AG04450 (cell line): Measurements from ENCODE around the gene ZNF652. TPM values are rescaled to one million over a fixed set of nuclear protein-coding genes. Genes with fewer than 3 reads are reported as not detected.
A peak's percentile ranks its signal among the peaks of the same experiment; 100 is the strongest.
"Not testable (repeated sequence)": the region's sequence is repeated elsewhere in the genome, so short reads cannot be mapped to it uniquely, and the experiment has no call there.

Experiments used
- CTCF ChIA-PET: fragments of 300-600, 350-600 bp; formaldehyde crosslinking; extraction: SDS; loops from one replicate; lab custom pipeline; 2022; ENCODE audit warnings: antibody characterized with exemption, inconsistent platforms; lab: Charles Lee
- POLR2A ChIA-PET: fragments of 350-600 bp; formaldehyde crosslinking; extraction: SDS; loops from one replicate; lab custom pipeline; 2021; ENCODE audit warnings: antibody characterized with exemption, inconsistent platforms; lab: Yijun Ruan, JAX
- DNase-seq: peaks from one replicate; pipeline ENCODE4 v3.0.0-alpha.2; 2011; ENCODE audit warnings: low read depth, low spot score
- H3K27ac ChIP-seq: one replicate; pipeline ENCODE4 v1.5.1; 2012; ENCODE audit warnings: low read depth, low read length, control low read depth
- H3K27me3 ChIP-seq: one replicate; pipeline ENCODE4 v1.6.0; 2012; ENCODE audit warnings: low read length; ENCODE audit not compliant: control insufficient read depth, insufficient read depth
- H3K4me3 ChIP-seq: 2 replicates; pipeline ENCODE4 v1.5.1; 2011; ENCODE audit warnings: mild to moderate bottlenecking, low read depth, low read length, control low read depth
- H3K9me3 ChIP-seq: 2 replicates; pipeline ENCODE4 v1.5.1; 2012; ENCODE audit warnings: low read length; ENCODE audit not compliant: control insufficient read depth, insufficient read depth
- polyA plus RNA-seq: library from polyadenylated mRNA; depleted of rRNA; stranded (reverse); fragments of >200 nt; gene quantifications from 2 replicates; pipeline ENCODE4 v1.2.3, GENCODE V29; 2011
- TF ChIP-seq, protein P1 (sequence below): IDR thresholded peaks from 2 replicates; pipeline ENCODE4 v1.5.1; 2011; ENCODE audit warnings: low read depth, low read length, control low read depth, inconsistent platforms

The ZNF652 gene
- polyA plus RNA-seq, 1 experiment, result 9.0 TPM

DNA sequence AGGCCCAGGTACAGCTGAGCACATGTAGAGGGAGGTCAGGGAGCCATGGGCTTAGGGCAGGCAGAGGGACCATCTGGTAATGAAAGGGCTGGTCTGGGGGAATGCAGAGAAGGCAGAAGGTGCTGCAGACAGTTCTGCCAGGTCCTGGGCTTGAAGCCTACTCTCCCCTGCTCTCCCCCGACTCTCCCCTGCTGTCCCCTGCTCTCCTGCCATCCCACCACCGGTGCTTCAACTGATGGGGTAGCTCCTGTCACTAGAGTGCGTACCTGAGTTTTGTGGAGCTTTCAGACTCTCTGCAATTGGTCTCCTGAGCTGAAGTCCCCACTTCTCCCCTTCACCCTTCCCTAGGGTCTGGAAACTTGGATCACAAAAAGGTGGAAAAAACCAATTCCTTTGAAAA, 94.1 kb downstream of the ZNF652 start:
- H3K9me3 ChIP-seq, result no peaks in the 10 kb centered on the region
- CTCF ChIA-PET, result no interaction called here
- no peak for DNase-seq
- peaks cover 5% of the 10 kb centered on the region for H3K27me3 ChIP-seq
- no peak overlapping the region for H3K4me3 ChIP-seq
- POLR2A ChIA-PET, result no interaction called here
- TF ChIP-seq, protein P1, sequence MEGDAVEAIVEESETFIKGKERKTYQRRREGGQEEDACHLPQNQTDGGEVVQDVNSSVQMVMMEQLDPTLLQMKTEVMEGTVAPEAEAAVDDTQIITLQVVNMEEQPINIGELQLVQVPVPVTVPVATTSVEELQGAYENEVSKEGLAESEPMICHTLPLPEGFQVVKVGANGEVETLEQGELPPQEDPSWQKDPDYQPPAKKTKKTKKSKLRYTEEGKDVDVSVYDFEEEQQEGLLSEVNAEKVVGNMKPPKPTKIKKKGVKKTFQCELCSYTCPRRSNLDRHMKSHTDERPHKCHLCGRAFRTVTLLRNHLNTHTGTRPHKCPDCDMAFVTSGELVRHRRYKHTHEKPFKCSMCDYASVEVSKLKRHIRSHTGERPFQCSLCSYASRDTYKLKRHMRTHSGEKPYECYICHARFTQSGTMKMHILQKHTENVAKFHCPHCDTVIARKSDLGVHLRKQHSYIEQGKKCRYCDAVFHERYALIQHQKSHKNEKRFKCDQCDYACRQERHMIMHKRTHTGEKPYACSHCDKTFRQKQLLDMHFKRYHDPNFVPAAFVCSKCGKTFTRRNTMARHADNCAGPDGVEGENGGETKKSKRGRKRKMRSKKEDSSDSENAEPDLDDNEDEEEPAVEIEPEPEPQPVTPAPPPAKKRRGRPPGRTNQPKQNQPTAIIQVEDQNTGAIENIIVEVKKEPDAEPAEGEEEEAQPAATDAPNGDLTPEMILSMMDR, result no peak
- H3K27ac ChIP-seq, result no peak overlapping the region

DNA sequence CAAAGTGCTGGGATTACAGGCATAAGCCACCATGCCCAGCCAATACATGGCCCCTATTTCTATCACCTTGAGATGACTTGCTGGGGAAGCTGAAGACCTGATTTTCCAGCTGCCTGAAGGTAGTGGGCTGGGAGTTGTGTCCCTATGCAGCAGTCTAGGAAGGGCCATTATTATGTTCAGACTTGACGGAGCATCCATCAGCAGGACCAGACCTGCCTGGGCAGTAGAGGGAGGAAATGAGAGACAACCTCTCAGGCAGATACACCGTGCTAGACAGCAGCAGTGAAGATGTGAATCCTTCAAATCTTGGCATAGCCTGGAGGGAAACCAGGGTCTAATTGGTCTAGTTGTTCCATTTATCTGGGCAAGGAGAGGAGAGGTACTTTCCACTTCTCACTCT, 95.8 kb downstream of the ZNF652 start:
- TF ChIP-seq, protein P1, result no peak
- POLR2A ChIA-PET, result no interaction called here
- DNase-seq, result no peak

DNA sequence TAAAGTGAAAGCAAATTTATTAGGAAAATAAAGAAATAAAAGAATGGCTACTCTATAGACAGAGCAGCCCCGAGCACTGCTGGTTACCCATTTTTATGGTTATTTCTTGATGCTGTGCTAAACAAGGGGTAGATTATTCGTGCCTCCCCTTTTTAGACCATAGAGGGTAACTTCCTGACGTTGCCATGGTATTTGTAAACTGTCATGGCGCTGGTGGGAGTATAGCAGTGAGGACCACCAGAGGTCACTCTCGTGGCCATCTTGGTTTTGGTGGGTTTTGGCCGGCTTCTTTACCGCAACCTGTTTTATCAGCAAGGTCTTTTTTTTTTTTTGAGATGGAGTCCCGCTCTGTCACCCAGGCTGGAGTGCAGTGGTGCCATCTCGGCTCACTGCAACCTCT, 100.5 kb downstream of the ZNF652 start:
- H3K27ac ChIP-seq, DNase-seq, POLR2A ChIA-PET, H3K9me3 ChIP-seq, H3K4me3 ChIP-seq, H3K27me3 ChIP-seq: not testable (repeated sequence)
- CTCF ChIA-PET, result interaction anchor here (1.1 to 1.3 kb wide), 2 partner anchors 37 to 81 kb away, joined by 3 read pairs; no protein-coding TSS in a partner anchor

More for the DNA sequence above, 95.8 kb downstream of the ZNF652 start:
- CTCF ChIA-PET, result no interaction called here
- Histone ChIP-seq H3K4me3 (no peak overlapping the region), H3K27me3 (peaks cover 5% of the 10 kb centered on the region), H3K27ac (no peak overlapping the region), H3K9me3 (no peaks in the 10 kb centered on the region)

DNA sequence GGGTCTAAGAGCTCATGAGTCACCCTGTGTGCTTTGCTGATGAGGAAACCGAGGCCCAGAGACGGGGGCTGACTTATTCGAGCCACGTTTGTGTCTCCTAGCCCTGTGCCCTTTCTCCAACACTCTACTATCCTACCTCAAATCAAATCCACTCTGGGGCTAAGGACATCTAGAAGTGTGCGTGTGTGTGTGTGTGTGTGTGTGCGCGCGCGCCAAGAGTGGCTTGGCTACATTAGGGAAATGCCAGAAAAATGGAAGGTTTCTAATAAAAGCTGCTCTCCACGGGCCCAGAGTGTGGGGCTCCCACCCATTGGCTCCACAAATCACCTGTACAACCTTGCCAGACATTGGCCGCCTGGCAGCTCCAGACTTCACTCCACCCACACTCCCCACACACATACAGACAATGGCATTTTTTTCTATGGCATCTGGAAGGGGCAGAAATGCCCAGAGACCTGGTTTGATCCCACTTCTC, 101.2 kb downstream of the ZNF652 start:
- ChIA-PET POLR2A (interaction anchor here (0.7 kb wide), 1 partner anchor 38 kb away, joined by 4 read pairs; no protein-coding TSS in a partner anchor), CTCF (interaction anchor here (1.3 to 1.4 kb wide), 2 partner anchors 30 to 37 kb away, joined by 3 to 5 read pairs; no protein-coding TSS in a partner anchor)
- peak; percentile 33 for DNase-seq
- Histone ChIP-seq H3K9me3 (no peaks in the 10 kb centered on the region), H3K27ac (no peak overlapping the region), H3K27me3 (peaks cover 3% of the 10 kb centered on the region), H3K4me3 (peak overlapping the region; percentile 54)
- TF ChIP-seq, protein P1, result no peak

DNA sequence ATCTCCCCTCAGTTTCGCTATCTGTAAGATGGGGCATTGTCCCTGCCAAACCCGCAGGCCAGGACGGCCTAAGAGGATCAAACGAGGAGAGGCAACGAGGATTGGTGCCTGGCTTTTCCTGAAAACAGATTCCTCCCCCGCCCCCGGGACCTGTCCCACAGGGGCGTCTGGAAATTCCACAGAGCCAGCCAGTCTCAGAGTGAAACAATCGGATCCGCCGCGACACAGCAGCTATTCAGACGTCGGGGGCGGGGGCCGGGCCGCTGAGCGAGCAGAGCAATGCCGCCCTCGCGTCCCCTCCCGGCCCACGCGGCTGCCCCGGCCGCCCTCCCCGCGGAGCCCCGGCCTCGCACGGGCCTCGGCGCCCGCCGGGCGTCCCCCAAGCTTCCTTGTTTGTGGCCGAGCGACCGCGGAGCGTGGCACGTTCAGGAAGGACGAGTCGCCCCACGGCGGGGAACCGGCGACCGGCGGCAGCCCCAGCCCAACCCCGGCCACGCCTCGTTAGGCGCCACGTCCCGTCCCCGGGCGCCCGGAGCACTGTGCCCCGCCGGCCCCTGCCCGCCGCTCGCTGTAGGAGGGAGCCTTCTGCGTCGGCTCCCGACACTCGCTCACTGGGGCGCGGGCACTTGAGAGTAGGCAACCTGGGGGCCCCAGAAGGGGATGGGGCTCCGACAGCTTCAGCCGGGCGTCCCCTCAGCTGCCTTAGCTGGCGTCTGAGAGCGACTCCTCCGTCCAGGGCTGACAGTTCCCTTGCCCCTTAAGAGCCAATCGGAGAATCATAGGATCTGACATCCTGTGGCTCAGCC, 101.8 kb downstream of the ZNF652 start:
- TF ChIP-seq, protein P1, result no peak
- ChIA-PET POLR2A (interaction anchor here (0.7 to 1.1 kb wide), 2 partner anchors 38 to 68 kb away, joined by 4 read pairs; no protein-coding TSS in a partner anchor), CTCF (interaction anchor here (1.3 to 1.4 kb wide), 2 partner anchors 31 to 36 kb away, joined by 3 to 5 read pairs; no protein-coding TSS in a partner anchor)
- Histone ChIP-seq H3K4me3 (peak overlapping the region; percentile 54), H3K9me3 (no peaks in the 10 kb centered on the region), H3K27ac (peak overlapping the region; percentile 52), H3K27me3 (peaks cover 3% of the 10 kb centered on the region)
- no peak for DNase-seq
